Endothelial cell of umbilical vein (primary cell): Measurements from ENCODE around the gene SLC38A9. TPM values are rescaled to one million over a fixed set of nuclear protein-coding genes. Genes with fewer than 3 reads are reported as not detected.

Experiments
- BruUV-seq: library from RNA; stranded (reverse); fragments of 400-500 nt; replicated peaks from 2 replicates; lab custom pipeline; 2021; lab: Mats Ljungman, UMichigan
- CTCF ChIA-PET: fragments of 300-600, 350-600 bp; sonication (Branson Sonifier 250); formaldehyde crosslinking; loops from one replicate; lab custom pipeline; 2021; ENCODE audit warnings: antibody characterized with exemption, inconsistent platforms; lab: Charles Lee
- POLR2A ChIA-PET: fragments of 300-600, 350-600 bp; sonication (Branson Sonifier 250); formaldehyde crosslinking; loops from one replicate; lab custom pipeline; 2021; ENCODE audit warnings: antibody characterized with exemption, inconsistent platforms; lab: Charles Lee
- DNase-seq: peaks from one replicate; pipeline ENCODE4 v3.0.0-alpha.2; 2011; ENCODE audit warnings: low read depth, low spot score
- FAIRE-seq: peaks from 2 replicates; lab custom pipeline; 2011; peaks lifted over from hg19 to GRCh38; lab: Jason Lieb, UNC
- H2AFZ ChIP-seq: 2 replicates; pipeline ENCODE4 v1.6.0; 2012; ENCODE audit warnings: low read depth, low read length, control low read depth, inconsistent platforms
- H3K27ac ChIP-seq: 2 replicates; pipeline ENCODE4 v1.5.1; 2011; ENCODE audit warnings: low read depth, mild to moderate bottlenecking, control low read depth, low read length, moderate library complexity; ENCODE audit not compliant: insufficient read depth
- H3K27me3 ChIP-seq, 2 experiments: 2 replicates each; pipeline versions ENCODE4 v1.6.0 to v1.6.1; 2011; ENCODE audit warnings: low read length in 2 of 2, mixed read lengths in 1 of 2; ENCODE audit not compliant: control insufficient read depth in 2 of 2, insufficient read depth in 2 of 2
- H3K36me3 ChIP-seq, 2 experiments: 2 replicates in 1 of 2; 3 replicates in 1 of 2; pipeline ENCODE4 v1.5.1; 2011; ENCODE audit warnings: low read length in 2 of 2, mild to moderate bottlenecking in 1 of 2, moderate library complexity in 1 of 2; ENCODE audit not compliant: control insufficient read depth in 2 of 2, insufficient read depth in 2 of 2; ENCODE audit errors: extremely low read depth in 1 of 2
- H3K4me1 ChIP-seq: 3 replicates; pipeline ENCODE4 v1.5.1; 2011; ENCODE audit warnings: mild to moderate bottlenecking, low read length; ENCODE audit not compliant: control insufficient read depth, insufficient read depth; ENCODE audit errors: extremely low read depth
- H3K4me2 ChIP-seq: 2 replicates; pipeline ENCODE4 v1.6.1; 2011; ENCODE audit warnings: low read length, control low read depth, mixed read lengths; ENCODE audit not compliant: insufficient read depth
- H3K4me3 ChIP-seq, 3 experiments: fragments of 200-600 bp in 1 of 3; sonication (generic), shearing (Covaris generic) in 1 of 3; replicated peaks in 1 of 3; 2 replicates each; pipeline ENCODE4 v1.5.1; 2011 to 2016; ENCODE audit warnings: control low read depth in 3 of 3, low read length in 3 of 3, mild to moderate bottlenecking in 2 of 3, inconsistent platforms in 1 of 3, low read depth in 1 of 3, moderate library complexity in 1 of 3; ENCODE audit not compliant: insufficient read depth in 1 of 3
- H3K79me2 ChIP-seq: 2 replicates; pipeline ENCODE4 v1.6.0; 2012; ENCODE audit warnings: low read length, inconsistent platforms; ENCODE audit not compliant: control insufficient read depth, insufficient read depth
- H3K9ac ChIP-seq: replicated peaks from 2 replicates; pipeline ENCODE3; 2011; ENCODE audit warnings: low read length, control low read depth; ENCODE audit not compliant: insufficient read depth; ENCODE audit errors: extremely low read depth
- H3K9me1 ChIP-seq: replicated peaks from 3 replicates; pipeline ENCODE4 v1.6.0; 2011; ENCODE audit warnings: mild to moderate bottlenecking, low read length; ENCODE audit not compliant: control insufficient read depth, insufficient read depth; ENCODE audit errors: extremely low read depth
- H3K9me3 ChIP-seq: replicated peaks from 2 replicates; pipeline ENCODE4 v1.5.1; 2012; ENCODE audit warnings: low read length, inconsistent platforms; ENCODE audit not compliant: control insufficient read depth, insufficient read depth
- H4K20me1 ChIP-seq: replicated peaks from 2 replicates; pipeline ENCODE3; 2011; ENCODE audit warnings: mild to moderate bottlenecking, low read length; ENCODE audit not compliant: control insufficient read depth, insufficient read depth; ENCODE audit errors: extremely low read depth
- EZH2 ChIP-seq: IDR thresholded peaks from 2 replicates; pipeline ENCODE4 v1.6.1; 2012; ENCODE audit warnings: borderline replicate concordance, low read depth, mild to moderate bottlenecking, moderate library complexity, low read length, inconsistent platforms; ENCODE audit not compliant: severe bottlenecking
- FOS ChIP-seq: IDR thresholded peaks from 2 replicates; pipeline ENCODE4 v1.6.1; 2011; ENCODE audit warnings: mild to moderate bottlenecking, low read length, moderate library complexity, borderline replicate concordance; ENCODE audit not compliant: insufficient read depth
- GATA2 ChIP-seq: IDR thresholded peaks from 2 replicates; pipeline ENCODE4 v1.7.0; 2011; ENCODE audit warnings: low read depth, mild to moderate bottlenecking, moderate library complexity, mixed read lengths, low read length; ENCODE audit not compliant: insufficient read length, insufficient read depth
- JUN ChIP-seq: IDR thresholded peaks from 2 replicates; pipeline ENCODE4 v1.6.1; 2011; ENCODE audit warnings: borderline replicate concordance, low read depth; ENCODE audit not compliant: insufficient read length, insufficient read depth
- MYC ChIP-seq: IDR thresholded peaks from one replicate; pipeline ENCODE4 v1.6.1; 2011; ENCODE audit warnings: mild to moderate bottlenecking, low read depth, low read length
- POLR2A ChIP-seq: IDR thresholded peaks from 2 replicates; pipeline ENCODE4 v1.6.1; 2012; ENCODE audit warnings: low read depth, mild to moderate bottlenecking, control low read depth, low read length
- POLR2AphosphoS5 ChIP-seq: IDR thresholded peaks from 2 replicates; pipeline ENCODE4 v1.6.1; 2012; ENCODE audit warnings: low read depth, mild to moderate bottlenecking, control low read depth, low read length, moderate library complexity; ENCODE audit not compliant: insufficient read depth
- dilution Hi-C: fragments of 300-500 bp; cut with MboI; formaldehyde crosslinking; loops from one replicate; pipeline ENCODE4 v1.15.0; 2019; ENCODE audit warnings: low sequenced_read_pairs; ENCODE audit not compliant: extremely low pct_ligation_motif_present
- intact Hi-C: fragments of 100-400 bp; cut with micrococcal nuclease; formaldehyde crosslinking; loops from one replicate; pipeline ENCODE4 v1.10.0; 2022
- polyA plus RNA-seq, 4 experiments: library from polyadenylated mRNA; depleted of rRNA in 3 of 4; stranded (reverse) in 3 of 4; unstranded in 1 of 4; fragments of >200 nt; gene quantifications; 2 replicates each; pipeline versions ENCODE4 v1.2.1 to v1.2.3, GENCODE V29; 2011 to 2012; ENCODE audit warnings: missing spikeins in 1 of 4
- total RNA-seq: library from RNA; stranded (reverse); gene quantifications from 2 replicates; pipeline ENCODE4 v1.2.3, GENCODE V29; 2021
- TF ChIP-seq, protein P1 (sequence below): IDR thresholded peaks from 2 replicates; pipeline ENCODE4 v1.6.1; 2011; ENCODE audit not compliant: insufficient read depth, insufficient read length
- TF ChIP-seq, protein P2 (sequence below), 2 donors: IDR thresholded peaks; 1 replicate in 1 of 2; 2 replicates in 1 of 2; pipeline ENCODE4 v1.5.1; 2011; ENCODE audit warnings: low read length in 2 of 2, mild to moderate bottlenecking in 2 of 2, moderate library complexity in 2 of 2, control low read depth in 1 of 2, inconsistent platforms in 1 of 2, low read depth in 1 of 2; ENCODE audit not compliant: insufficient read depth in 1 of 2; ENCODE audit errors: extremely low read depth in 1 of 2

SLC38A9 gene
- total and polyA plus RNA-seq, 2 donors (not counting 3 experiments of a cell fraction or from before 2014, with no cell fraction given), result 14.1 to 24.9 TPM

DNA sequence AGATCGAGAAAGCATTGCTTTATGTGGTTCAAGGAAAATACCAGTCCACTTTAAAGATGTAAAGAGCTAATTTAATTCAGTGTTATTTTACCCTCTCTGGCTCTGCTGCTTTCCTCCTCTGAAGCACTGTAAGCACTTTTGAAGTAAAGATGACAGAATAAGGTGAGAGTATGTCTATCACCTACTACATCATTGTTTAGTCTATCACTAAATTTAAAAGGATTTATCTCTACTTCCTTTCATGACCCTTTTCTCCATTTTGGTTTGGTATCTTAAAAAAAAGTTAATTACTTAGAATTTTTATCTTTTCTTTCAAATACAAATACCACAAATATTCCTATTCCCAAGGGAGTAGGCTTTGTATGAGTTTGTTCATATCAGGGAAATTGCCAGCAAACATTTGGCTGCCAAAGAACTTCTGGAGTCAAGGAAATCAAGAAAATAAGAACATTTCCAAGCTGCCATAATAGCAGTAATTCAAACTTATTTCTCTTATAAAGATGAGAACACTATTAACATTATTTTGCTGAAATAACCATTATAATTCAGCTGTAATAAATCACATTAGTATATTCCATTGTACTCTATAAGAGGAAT is 77.8 kb downstream of the SLC38A9 start:
- FAIRE-seq (no peak), DNase-seq (no peak)
- Histone ChIP-seq H3K27ac (no peak overlapping the region), H3K9me1 (no peaks in the 10 kb centered on the region), H2AFZ (no peak overlapping the region), H3K9ac (no peak overlapping the region), H3K79me2 (no peaks in the 10 kb centered on the region), H4K20me1 (no peaks in the 10 kb centered on the region), H3K36me3 (no peaks in the 10 kb centered on the region), H3K4me1 (no peaks in the 10 kb centered on the region), H3K9me3 (no peaks in the 10 kb centered on the region), H3K4me3 (no peak overlapping the region), H3K4me2 (no peak overlapping the region), H3K27me3 (no peaks in the 10 kb centered on the region)
- dilution Hi-C loops (no loop called here), intact Hi-C loops (no loop called here)
- ChIA-PET POLR2A (no interaction called here), CTCF (interaction anchor here (1.2 kb wide), 1 partner anchor 58 kb away, joined by 3 read pairs; no protein-coding TSS in a partner anchor)
- TF ChIP-seq EZH2, result no peak
- TF ChIP-seq POLR2AphosphoS5, result no peak
- TF ChIP-seq FOS, result no peak
- TF ChIP-seq, protein P1, sequence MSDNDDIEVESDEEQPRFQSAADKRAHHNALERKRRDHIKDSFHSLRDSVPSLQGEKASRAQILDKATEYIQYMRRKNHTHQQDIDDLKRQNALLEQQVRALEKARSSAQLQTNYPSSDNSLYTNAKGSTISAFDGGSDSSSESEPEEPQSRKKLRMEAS, result no peak
- TF ChIP-seq, protein P2, sequence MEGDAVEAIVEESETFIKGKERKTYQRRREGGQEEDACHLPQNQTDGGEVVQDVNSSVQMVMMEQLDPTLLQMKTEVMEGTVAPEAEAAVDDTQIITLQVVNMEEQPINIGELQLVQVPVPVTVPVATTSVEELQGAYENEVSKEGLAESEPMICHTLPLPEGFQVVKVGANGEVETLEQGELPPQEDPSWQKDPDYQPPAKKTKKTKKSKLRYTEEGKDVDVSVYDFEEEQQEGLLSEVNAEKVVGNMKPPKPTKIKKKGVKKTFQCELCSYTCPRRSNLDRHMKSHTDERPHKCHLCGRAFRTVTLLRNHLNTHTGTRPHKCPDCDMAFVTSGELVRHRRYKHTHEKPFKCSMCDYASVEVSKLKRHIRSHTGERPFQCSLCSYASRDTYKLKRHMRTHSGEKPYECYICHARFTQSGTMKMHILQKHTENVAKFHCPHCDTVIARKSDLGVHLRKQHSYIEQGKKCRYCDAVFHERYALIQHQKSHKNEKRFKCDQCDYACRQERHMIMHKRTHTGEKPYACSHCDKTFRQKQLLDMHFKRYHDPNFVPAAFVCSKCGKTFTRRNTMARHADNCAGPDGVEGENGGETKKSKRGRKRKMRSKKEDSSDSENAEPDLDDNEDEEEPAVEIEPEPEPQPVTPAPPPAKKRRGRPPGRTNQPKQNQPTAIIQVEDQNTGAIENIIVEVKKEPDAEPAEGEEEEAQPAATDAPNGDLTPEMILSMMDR (IDR thresholded peaks at IDR 0.05; ENCODE audit: extremely low read depth in 1 of 2, insufficient read depth in 1 of 2, low read depth in 1 of 2, low read length in 2 of 2), result no peak
- no peak for TF ChIP-seq GATA2
- TF ChIP-seq JUN, result no peak
- no peak for TF ChIP-seq MYC
- no peak for TF ChIP-seq POLR2A
- no TSS peak for BruUV-seq
